Measurements from ENCODE around the gene MTA3.

GRCh38 chr2:42557306-42557705 lies 11.1 kb upstream of the MTA3 start:
- TF ChIP-seq TAF1 (IDR thresholded peaks at IDR 0.05; ENCODE audit: borderline replicate concordance, low read depth, low read length) (no peak), POLR2A (IDR thresholded peaks at IDR 0.05; ENCODE audit: low read depth, low read length) (no peak)
